GM21515 (cell line): ENCODE results near the gene RNF2.

Experiments
- ATAC-seq: cut with Tn5 transposase; IDR thresholded peaks from one replicate; pipeline ENCODE4 v1.9.1; 2021; ENCODE audit not compliant: unreplicated experiment

RNF2 gene

DNA sequence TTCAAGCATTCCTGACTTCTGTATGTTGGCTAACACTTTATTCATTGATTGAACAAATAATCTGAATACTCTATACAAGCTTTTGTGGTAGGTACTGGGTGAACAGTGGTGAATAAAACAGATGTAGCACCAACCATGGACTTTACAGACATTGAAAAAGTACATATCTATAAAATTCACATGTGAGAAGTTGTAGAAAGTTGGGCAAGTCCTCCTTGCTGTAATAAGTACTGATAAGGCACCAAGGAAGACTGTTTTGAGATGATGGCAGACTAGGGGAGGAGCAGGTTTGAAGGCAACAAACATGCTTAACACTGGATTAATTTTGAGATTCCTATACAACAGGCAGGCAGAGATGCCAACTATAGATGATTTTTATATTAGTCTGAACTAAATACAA, 42.4 kb downstream of the RNF2 start:
- no peak for ATAC-seq

DNA sequence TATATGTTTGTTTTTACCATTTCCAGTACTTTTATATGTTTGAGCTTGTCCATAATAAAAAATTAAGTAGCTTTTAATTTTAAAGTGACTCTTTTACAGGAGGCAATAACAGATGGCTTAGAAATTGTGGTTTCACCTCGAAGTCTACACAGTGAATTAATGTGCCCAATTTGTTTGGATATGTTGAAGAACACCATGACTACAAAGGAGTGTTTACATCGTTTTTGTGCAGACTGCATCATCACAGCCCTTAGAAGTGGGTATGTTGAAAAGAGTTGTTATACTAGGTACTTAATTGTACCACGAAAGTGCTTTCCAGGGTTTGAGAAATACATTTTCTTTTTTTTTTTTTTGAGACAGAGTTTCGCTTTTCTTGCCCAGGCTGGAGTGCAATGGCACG, 46.1 kb downstream of the RNF2 start:
- no peak for ATAC-seq

DNA sequence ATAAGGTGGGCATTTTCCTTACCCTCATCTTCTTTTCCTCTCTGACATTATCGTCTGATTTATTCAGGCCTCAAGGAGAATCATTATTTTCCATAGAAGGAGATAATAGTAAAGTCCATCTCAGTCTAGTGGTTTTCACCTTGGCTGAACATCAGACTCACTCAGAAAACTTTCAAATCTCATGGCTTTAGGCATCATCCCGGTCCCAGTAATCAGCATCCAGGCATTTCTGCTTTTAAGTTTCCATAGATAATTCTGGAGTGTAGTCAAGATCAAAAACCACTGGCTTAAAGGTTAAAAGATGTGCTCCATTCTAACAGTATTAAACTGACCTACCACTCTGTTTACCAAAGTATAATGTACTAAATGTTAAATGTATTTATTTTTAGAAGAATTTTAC, 49.4 kb downstream of the RNF2 start:
- no peak for ATAC-seq

DNA sequence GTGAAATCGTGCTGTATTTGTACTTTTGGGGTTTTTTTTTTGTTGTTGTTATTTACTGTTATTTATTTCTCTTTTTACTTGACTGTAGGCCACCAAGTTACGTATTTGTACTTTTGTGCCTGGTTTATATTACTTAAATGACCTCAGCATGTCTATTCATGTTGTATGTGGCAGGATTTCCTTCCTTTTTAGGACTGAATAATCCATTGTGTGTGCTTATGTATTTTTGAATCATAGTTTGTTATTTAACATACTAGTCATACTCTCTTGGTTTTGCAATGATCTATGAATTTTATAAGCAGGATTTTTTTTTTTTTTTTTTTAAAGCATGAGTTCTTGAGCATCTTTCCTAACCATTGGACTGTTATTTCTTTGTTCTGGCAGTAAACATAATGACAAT, 51.2 kb downstream of the RNF2 start:
- no peak for ATAC-seq

DNA sequence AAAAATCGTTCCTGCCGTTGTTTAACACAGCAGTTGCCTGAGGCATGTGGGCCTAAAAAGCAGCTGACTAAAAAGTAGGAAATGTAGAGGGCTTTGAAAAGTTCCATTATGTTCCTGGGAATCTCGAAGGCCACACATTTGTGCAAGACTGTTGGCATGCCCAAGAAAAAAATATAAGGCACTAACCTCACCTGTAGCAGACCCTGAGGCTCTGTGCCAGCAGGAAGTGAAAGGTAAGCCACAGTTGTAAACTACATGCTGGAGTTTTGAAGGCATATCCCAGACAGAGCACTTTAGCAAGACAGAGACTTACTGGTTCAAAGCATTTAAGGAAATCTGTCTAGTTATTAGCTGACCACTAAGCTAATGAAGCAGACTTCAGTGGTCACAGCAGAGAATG, 58.7 kb downstream of the RNF2 start:
- no peak for ATAC-seq

DNA sequence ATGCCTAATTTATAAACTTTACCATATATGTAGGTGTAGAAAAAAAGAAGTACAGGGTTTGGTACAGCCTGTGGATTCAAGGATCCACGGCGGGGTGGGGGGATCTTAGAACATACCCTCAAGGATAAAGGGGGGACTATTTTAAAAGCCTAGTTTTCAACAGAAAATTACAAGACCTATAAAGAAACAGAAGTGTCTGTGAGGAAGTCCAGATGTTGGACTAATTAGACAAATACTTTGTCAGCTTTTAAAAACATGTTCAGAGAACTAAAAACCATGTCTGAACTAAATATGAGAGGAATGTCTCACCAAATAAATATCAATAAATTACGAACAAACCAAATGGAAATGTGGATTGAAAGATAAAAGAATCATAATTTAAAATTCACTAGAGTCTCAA, 59.8 kb downstream of the RNF2 start:
- no peak for ATAC-seq

DNA sequence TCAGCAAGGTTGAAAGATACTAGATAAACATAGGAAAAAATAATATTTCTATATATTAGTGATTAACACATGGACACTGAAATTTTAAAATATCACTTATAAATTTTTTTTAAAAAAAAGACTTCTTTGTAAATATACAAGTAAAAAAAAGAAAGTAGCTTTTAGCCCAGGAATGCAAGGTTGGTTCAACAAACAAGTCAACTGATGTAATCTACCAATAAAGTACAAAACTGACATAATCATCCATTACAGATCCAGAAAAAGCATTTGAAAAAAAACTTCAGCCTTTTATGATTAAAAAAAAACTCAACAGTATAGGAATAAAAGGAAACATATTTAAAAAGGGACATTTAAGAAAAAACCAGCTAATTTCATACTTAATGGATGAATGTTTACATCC, 63.0 kb downstream of the RNF2 start:
- no peak for ATAC-seq

DNA sequence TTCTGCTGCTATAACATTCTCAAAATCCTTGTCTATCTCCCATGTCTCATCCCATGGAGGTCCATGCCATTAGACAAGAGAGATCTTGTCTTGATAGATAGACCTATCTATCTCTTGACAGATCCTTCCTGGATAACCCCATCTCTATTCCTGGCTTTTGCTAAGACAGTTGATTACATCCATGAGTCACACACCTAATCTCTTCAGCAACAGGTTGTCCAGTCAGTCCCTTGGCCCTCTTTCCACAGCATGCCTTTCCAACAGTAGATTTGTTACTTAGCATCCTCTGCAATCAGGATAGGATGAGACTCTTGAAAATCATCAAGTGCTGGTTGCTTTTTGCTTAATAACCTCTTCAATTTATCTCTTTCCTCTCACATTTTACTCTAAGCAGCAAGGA, 64.8 kb downstream of the RNF2 start:
- no peak for ATAC-seq

DNA sequence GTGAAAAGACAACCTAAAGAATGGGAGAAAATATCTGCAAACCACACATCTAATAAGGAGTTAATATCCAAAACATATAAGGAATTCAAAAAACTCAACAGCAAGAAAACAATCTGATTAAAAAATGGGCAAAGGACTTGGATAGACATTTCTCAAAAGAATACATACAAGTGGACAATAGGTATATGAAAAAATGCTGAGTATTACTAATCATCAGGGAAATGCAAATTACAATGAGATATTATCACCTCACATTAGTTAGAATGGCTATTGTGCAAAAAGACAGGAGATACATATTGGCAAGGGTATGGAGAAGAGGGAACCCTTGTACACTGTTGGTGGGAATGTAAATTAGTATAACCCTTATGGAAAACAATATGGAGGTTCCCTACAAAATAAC, 66.5 kb downstream of the RNF2 start:
- no peak for ATAC-seq

DNA sequence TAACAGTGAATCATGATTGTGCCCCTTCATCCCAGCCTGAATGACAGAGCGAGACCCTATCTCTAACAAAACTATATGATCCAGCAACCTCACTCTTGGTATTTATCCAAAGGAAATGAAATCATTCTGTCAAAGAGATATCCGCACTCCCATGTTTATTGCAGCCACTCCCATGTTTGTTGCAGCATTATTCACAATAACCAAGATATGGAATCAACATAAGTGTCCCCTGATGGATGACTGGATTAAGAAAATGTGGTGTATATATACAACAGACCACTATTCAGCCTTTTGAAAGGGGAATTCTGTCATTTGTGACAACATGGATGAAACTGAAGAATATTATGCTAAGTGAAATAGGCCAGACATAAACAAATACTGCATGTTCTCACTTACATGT, 67.0 kb downstream of the RNF2 start:
- ATAC-seq, result no peak

DNA sequence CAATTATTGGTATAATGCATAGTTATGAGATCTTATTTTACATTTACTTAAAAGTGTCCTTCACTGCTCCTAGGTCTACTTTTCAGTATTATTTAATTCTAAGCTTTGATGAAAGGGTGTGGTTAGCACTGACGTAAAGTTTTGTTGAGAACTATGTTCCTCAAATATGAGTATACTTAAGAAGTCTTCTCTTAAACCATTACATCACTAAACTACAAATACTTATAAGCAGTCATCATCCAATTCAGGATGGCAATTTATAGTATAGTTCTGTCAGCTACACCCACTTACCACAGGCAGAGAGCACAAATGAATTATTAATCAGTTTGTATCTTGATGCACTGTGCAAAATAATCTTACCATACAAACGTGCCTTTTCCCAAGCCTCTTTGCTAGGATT, 84.3 kb downstream of the RNF2 start:
- ATAC-seq, result no peak

DNA sequence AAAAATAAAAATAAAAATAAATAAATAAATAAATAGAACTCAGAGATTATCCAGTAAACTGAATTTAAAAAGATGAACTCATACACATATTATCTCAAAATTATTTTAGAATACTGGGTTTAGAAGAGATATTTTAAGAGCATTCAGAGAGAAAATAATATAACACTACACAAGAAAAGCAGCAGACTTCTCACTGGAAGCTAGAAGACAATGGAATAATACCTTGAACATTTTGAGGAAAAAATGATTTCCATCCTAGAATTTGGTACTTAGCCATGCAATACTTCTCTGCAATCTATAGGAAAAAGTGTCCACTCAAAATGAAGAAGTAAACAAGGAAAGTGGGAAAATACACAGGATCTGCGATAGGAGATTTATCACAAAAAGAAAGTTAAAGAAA, 87.2 kb downstream of the RNF2 start:
- ATAC-seq, result no peak

DNA sequence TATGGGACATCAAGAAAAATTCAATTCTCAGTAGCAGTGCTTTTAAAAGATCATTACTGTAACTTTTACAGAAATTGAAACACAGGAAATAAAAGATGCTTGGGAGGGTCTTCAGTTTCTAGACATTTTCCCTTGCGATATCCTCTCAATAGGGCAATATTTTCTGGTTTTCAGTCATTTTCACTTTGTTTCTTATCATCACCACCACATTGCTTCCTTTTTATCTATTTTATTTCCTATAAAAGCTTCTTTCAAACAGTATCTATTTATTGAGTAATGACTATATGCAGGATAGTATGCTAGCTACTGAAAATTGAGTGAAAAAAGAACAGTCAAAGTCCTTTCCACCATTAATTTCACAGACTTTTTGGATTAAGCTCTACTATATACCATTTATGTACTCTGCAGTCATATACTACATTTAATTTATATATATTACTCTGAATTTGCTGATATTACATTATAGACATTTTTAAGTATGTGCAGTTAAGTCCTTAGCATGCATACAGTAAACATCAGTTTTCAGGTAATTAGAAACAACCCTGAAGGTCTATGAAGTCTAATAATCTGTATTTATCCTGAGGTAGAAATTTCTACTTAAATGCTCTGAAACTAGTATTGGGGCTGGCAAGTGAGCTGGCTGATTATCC, 92.7 kb downstream of the RNF2 start:
- ATAC-seq, result no peak

DNA sequence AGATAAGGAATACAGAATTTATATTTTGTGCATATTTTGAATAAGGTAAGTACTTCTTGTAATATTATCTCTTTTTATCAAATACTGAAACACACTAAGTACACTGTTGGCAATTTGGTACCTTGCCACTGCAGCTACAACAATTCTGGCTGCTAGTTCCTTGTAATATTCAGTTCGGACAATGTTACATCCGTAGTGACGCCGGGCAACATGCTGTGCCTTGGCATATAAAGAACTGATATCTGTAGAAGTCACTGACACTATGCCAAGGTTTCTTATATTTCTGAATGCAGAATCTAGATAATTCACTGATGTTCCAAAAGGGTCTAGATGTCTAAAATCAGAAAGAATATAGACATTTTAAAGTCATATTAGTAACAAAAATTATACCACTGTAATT, 93.9 kb downstream of the RNF2 start:
- ATAC-seq, result no peak

DNA sequence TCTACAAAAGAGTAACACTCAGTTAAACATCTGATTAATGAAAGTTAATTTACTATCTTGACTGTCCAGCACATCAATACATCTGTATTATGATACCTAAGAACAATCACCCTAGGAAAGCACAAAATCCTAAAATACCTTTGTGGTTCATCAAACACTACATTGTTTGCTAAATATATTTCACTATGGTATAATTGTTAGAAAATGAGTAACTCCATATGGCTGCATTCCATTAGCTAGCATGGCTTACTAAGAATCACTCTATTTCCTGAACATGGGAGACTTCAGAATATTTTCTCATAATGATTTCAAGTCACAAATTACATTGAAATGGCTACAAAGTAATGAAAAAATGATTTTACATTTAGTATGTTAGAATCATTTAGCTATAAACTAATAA, 98.9 kb downstream of the RNF2 start:
- no peak for ATAC-seq

DNA sequence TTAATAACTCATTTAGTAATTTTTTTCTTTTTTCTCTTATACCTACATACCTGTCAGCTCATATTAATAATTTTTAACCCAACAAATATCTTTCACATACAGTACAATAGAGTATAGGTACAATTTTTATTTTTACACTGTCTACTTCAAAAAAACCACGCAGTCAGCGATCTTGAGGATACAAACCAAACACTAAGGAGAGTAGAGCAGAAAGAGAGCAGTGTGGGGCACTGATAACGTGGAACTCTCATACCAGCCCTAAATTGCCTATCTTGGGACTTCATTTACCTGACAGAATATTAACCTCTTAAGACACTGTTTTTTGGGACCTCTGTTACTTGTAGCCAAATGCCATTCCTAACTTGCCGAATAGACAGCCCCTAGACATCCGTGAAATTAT, 105.9 kb downstream of the RNF2 start:
- no peak for ATAC-seq
